ENCODE measurements around the gene MTHFD2. TPM values are rescaled to one million over a fixed set of nuclear protein-coding genes. Genes with fewer than 3 reads are reported as not detected.

Gene MTHFD2
- polyA plus RNA-seq (2012; ENCODE audit: insufficient read length, low read depth): 636 TPM

DNA sequence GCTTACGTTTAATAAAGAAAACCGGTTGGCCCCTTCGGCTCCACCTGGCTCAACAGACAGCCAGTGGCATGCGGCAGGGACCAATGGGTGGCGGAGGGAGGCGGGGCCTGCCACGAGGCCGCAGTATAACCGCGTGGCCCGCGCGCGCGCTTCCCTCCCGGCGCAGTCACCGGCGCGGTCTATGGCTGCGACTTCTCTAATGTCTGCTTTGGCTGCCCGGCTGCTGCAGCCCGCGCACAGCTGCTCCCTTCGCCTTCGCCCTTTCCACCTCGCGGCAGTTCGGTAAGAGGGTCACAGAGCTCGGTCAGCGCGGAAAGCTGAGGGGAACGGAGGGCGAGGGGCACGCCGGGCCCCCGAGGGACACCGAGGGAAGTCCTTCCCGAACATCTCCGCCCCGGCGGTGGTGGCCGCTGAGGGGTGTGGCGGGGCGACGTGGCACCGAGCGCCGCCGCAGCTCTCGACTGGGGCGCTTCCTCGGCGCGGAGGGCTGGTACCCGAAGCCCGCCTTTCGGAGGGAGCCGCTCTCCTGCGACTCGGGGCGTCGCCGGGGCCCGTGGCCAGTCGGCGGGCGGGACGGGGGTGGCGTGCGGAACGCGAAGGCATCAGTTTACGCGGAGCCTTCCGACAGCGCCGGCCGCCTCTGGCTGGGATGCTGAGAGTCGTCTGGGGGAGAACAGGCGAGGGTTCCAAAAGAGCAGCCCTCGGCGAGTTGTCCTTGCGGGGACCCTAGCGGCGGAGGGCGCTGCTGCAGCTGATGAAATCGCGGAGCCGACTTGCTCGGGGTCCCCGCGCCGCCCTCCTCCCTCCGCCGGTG lies at the start of gene MTHFD2:
TSS of gene MTHFD2 (plus strand) at position 155 of the 814 bp plus-strand sequence. CDS start at position 182, 27 bp downstream.
- TF ChIP-seq FOXP2 (optimal IDR thresholded peaks at IDR 0.05; ENCODE audit: borderline replicate concordance, extremely low read depth, extremely low read length, insufficient read depth): peak; percentile 59
- TF ChIP-seq SIN3A (IDR thresholded peaks at IDR 0.05; ENCODE audit: borderline replicate concordance, insufficient read depth, low read length): no peak
- TF ChIP-seq, protein P1, sequence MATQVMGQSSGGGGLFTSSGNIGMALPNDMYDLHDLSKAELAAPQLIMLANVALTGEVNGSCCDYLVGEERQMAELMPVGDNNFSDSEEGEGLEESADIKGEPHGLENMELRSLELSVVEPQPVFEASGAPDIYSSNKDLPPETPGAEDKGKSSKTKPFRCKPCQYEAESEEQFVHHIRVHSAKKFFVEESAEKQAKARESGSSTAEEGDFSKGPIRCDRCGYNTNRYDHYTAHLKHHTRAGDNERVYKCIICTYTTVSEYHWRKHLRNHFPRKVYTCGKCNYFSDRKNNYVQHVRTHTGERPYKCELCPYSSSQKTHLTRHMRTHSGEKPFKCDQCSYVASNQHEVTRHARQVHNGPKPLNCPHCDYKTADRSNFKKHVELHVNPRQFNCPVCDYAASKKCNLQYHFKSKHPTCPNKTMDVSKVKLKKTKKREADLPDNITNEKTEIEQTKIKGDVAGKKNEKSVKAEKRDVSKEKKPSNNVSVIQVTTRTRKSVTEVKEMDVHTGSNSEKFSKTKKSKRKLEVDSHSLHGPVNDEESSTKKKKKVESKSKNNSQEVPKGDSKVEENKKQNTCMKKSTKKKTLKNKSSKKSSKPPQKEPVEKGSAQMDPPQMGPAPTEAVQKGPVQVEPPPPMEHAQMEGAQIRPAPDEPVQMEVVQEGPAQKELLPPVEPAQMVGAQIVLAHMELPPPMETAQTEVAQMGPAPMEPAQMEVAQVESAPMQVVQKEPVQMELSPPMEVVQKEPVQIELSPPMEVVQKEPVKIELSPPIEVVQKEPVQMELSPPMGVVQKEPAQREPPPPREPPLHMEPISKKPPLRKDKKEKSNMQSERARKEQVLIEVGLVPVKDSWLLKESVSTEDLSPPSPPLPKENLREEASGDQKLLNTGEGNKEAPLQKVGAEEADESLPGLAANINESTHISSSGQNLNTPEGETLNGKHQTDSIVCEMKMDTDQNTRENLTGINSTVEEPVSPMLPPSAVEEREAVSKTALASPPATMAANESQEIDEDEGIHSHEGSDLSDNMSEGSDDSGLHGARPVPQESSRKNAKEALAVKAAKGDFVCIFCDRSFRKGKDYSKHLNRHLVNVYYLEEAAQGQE (IDR thresholded peaks at IDR 0.05; ENCODE audit: insufficient read depth in 1 of 2, low read depth in 2 of 2, low read length in 2 of 2): peak in 1 of 2 experiments; percentile 66; a peak in 1 of 4 replicates
- peak; percentile 98 for TF ChIP-seq POLR2AphosphoS5 (IDR thresholded peaks at IDR 0.05; ENCODE audit: low read depth, low read length)
- TF ChIP-seq TAF1 (IDR thresholded peaks at IDR 0.05; ENCODE audit: borderline replicate concordance, insufficient read depth, low read length): peak; percentile 92

- TF ChIP-seq POLR2AphosphoS5 (IDR thresholded peaks at IDR 0.05; ENCODE audit: low read depth, low read length): no peak
- no peak for TF ChIP-seq SIN3A (IDR thresholded peaks at IDR 0.05; ENCODE audit: borderline replicate concordance, insufficient read depth, low read length)
- no peak for TF ChIP-seq FOXP2 (optimal IDR thresholded peaks at IDR 0.05; ENCODE audit: borderline replicate concordance, extremely low read depth, extremely low read length, insufficient read depth)
- TF ChIP-seq, protein P1 (IDR thresholded peaks at IDR 0.05; ENCODE audit: insufficient read depth in 1 of 2, low read depth in 2 of 2, low read length in 2 of 2): no peak
- no peak for TF ChIP-seq TAF1 (IDR thresholded peaks at IDR 0.05; ENCODE audit: borderline replicate concordance, insufficient read depth, low read length)
These were observed 49.2 kb upstream of the MTHFD2 start for GRCh38 chr2:74149247-74149525.

GRCh38 chr2:74149570-74150319 lies 48.7 kb upstream of the MTHFD2 start:
- TF ChIP-seq FOXP2 (optimal IDR thresholded peaks at IDR 0.05; ENCODE audit: borderline replicate concordance, extremely low read depth, extremely low read length, insufficient read depth) (no peak), SIN3A (IDR thresholded peaks at IDR 0.05; ENCODE audit: borderline replicate concordance, insufficient read depth, low read length) (no peak), POLR2AphosphoS5 (IDR thresholded peaks at IDR 0.05; ENCODE audit: low read depth, low read length) (no peak)

DNA sequence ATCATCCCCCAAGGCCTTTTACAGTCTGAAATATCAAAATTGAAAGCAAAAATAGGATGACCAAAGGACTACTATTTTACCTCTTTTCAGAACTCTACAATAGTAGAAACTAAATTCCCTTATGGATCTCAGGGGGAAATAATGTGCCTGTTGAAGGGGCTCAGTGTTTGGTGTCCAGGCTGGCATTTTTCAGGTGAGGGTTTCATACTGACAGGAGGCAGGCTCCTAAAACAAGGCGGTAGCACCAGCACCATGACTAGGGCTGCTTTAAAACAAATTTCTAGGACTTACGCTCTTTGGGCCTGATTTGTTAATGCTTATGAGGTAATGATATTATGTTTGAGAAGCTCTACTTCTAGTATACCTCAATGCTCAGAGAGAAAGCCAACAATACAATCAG lies 45.5 kb upstream of the MTHFD2 start:
- TF ChIP-seq FOXP2 (optimal IDR thresholded peaks at IDR 0.05; ENCODE audit: borderline replicate concordance, extremely low read depth, extremely low read length, insufficient read depth) (no peak), TAF1 (IDR thresholded peaks at IDR 0.05; ENCODE audit: borderline replicate concordance, insufficient read depth, low read length) (no peak), POLR2AphosphoS5 (IDR thresholded peaks at IDR 0.05; ENCODE audit: low read depth, low read length) (no peak), SIN3A (IDR thresholded peaks at IDR 0.05; ENCODE audit: borderline replicate concordance, insufficient read depth, low read length) (no peak)
- TF ChIP-seq, protein P1 (IDR thresholded peaks at IDR 0.05; ENCODE audit: insufficient read depth in 1 of 2, low read depth in 2 of 2, low read length in 2 of 2): no peak

DNA sequence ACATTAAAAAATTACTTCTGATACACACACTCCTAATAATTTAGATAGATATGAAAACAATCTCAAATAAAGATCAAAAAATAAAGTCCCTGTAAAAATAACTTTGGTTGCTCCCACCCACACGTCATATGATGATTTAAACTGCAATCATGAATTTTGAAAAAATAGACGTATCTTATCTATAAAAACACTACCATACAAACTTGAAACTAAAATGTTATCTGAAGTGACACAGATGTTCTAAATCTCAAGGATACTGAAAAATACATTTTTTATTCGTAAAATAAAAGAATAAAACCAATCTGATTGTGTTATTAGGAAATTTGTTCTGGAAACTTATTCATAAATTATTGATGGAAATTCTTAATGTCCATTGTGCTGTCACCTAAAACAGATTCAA lies 42.6 kb upstream of the MTHFD2 start:
- TF ChIP-seq TAF1 (IDR thresholded peaks at IDR 0.05; ENCODE audit: borderline replicate concordance, insufficient read depth, low read length): no peak
- TF ChIP-seq SIN3A (IDR thresholded peaks at IDR 0.05; ENCODE audit: borderline replicate concordance, insufficient read depth, low read length): no peak
- TF ChIP-seq, protein P1 (IDR thresholded peaks at IDR 0.05; ENCODE audit: insufficient read depth in 1 of 2, low read depth in 2 of 2, low read length in 2 of 2): no peak
- no peak for TF ChIP-seq FOXP2 (optimal IDR thresholded peaks at IDR 0.05; ENCODE audit: borderline replicate concordance, extremely low read depth, extremely low read length, insufficient read depth)
- no peak for TF ChIP-seq POLR2AphosphoS5 (IDR thresholded peaks at IDR 0.05; ENCODE audit: low read depth, low read length)
